ENCODE measurements around the gene URAD. TPM values are rescaled to one million over a fixed set of nuclear protein-coding genes. Genes with fewer than 3 reads are reported as not detected.
"Not testable (repeated sequence)": the region's sequence is repeated elsewhere in the genome, so short reads cannot be mapped to it uniquely, and the experiment has no call there.

URAD gene
- total RNA-seq, 1 donor from 2014 or later = not detected

- CTCF ChIA-PET = no interaction called here
- H3K27ac Mint-ChIP-seq = no peak overlapping the region
- intact Hi-C loops (cut with micrococcal nuclease) = no loop called here
- H3K27me3 Mint-ChIP-seq = peaks cover 62% of the 10 kb centered on the region
- no peak overlapping the region for H3K4me3 Mint-ChIP-seq
- no peak for TF ChIP-seq CTCF (IDR thresholded peaks at IDR 0.05)
- H3K4me1 Mint-ChIP-seq = peaks cover 43% of the 10 kb centered on the region
- DNase-seq = no peak
- no peaks in the 10 kb centered on the region for H3K36me3 Mint-ChIP-seq (ENCODE audit: low read depth)
- POLR2A ChIA-PET = interaction anchor here (0.6 kb wide), 1 partner anchor 178 kb away, joined by 4 read pairs; no protein-coding TSS in a partner anchor
- ATAC-seq (ENCODE audit: low read depth) = no peak
- no peaks in the 10 kb centered on the region for H3K9me3 Mint-ChIP-seq
These were observed 23.7 kb downstream of the URAD start for GRCh38 chr13:27964741-27965323.

DNA sequence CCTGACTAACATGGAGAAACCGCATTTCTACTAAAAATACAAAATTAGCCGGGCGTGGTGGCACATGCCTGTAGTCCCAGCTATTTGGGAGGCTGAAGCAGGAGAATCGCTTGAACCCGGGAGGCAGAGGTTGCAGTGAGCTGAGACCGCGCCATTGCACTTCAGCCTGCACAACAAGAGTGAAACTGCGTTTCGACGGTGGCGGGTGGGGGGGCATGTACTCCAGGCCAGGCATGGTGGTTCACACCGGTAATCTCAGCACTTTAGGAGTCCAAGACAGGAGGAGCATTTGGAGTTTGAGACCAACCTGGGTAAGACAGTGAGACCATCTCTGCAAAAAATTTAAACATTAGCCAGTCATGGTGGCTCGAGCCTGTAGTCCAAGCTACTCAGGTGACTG is 24.3 kb downstream of the URAD start:
- DNase-seq; H3K27ac Mint-ChIP-seq; H3K36me3 Mint-ChIP-seq (ENCODE audit: low read depth); H3K4me3 Mint-ChIP-seq; H3K9me3 Mint-ChIP-seq; ATAC-seq (ENCODE audit: low read depth); intact Hi-C loops (cut with micrococcal nuclease): not testable (repeated sequence)
- ChIA-PET POLR2A (interaction anchor here (0.6 kb wide), 1 partner anchor 179 kb away, joined by 4 read pairs; no protein-coding TSS in a partner anchor), CTCF (interaction anchor here (1.5 kb wide), 1 partner anchor 11 kb away, joined by 4 read pairs; no protein-coding TSS in a partner anchor)
- H3K27me3 Mint-ChIP-seq = peaks cover 57% of the 10 kb centered on the region
- H3K4me1 Mint-ChIP-seq = peaks cover 38% of the 10 kb centered on the region

GRCh38 chr13:27963491-27963890 is 25.0 kb downstream of the URAD start:
- intact Hi-C loops (cut with micrococcal nuclease) = no loop called here
- no peak for DNase-seq
- Mint-ChIP-seq H3K27ac (no peak overlapping the region), H3K9me3 (no peaks in the 10 kb centered on the region), H3K27me3 (peaks cover 60% of the 10 kb centered on the region), H3K4me1 (peaks cover 36% of the 10 kb centered on the region), H3K4me3 (no peak overlapping the region), H3K36me3 (ENCODE audit: low read depth) (no peaks in the 10 kb centered on the region)
- no peak for TF ChIP-seq CTCF (IDR thresholded peaks at IDR 0.05)
- POLR2A ChIA-PET = no interaction called here
- CTCF ChIA-PET = interaction anchor here (1.5 kb wide), 1 partner anchor 10 kb away, joined by 4 read pairs; no protein-coding TSS in a partner anchor
- ATAC-seq (ENCODE audit: low read depth) = no peak

- DNase-seq (no peak), ATAC-seq (ENCODE audit: low read depth) (no peak)
- CTCF ChIA-PET = interaction anchor here (1.5 kb wide), 1 partner anchor 9 kb away, joined by 4 read pairs; no protein-coding TSS in a partner anchor
- H3K4me3 Mint-ChIP-seq = no peak overlapping the region
- intact Hi-C loops (cut with micrococcal nuclease) = no loop called here
- POLR2A ChIA-PET = no interaction called here
- TF ChIP-seq CTCF (IDR thresholded peaks at IDR 0.05) = no peak
- peaks cover 33% of the 10 kb centered on the region for H3K4me1 Mint-ChIP-seq
- no peaks in the 10 kb centered on the region for H3K36me3 Mint-ChIP-seq (ENCODE audit: low read depth)
- H3K27ac Mint-ChIP-seq = no peak overlapping the region
- H3K9me3 Mint-ChIP-seq = no peaks in the 10 kb centered on the region
- peaks cover 62% of the 10 kb centered on the region for H3K27me3 Mint-ChIP-seq
These were observed 25.5 kb downstream of the URAD start for GRCh38 chr13:27962982-27963381.

DNA sequence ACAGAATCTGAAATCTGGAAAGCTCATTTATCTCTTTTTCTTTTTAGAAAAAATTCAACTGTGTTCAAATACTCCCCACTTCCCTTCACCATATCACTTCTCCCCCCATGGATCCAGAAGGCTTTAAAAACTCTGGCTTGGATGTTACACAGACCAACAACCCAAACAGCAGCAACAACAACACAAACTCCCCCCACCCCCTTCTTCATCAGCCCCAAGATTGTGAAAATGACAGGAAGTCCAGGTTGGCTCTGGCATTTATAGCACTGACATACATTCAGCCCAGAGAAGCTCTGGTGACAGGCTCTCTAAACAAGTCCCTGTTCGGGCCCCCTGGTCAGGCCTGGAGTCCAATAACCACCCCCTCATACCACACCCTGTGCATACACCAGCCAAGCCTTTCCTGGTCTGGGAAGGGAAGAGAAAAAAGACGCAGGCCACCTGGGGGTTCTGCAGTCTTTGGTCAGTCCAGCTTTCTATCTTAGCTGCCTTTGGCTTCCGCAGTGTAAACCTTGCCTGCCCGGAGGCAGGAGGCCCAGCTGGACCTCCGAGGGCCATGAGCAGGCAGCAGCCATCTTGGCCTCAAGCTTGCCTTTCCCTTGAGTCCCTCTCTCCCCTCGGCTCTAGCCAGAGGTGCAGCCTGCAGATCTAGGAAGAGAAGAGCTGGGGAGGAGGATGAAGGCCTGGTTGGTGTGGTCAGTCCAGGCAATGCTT is 26.2 kb downstream of the URAD start:
- TF ChIP-seq CTCF (IDR thresholded peaks at IDR 0.05) = no peak
- Mint-ChIP-seq H3K4me3 (no peak overlapping the region), H3K9me3 (no peaks in the 10 kb centered on the region), H3K4me1 (peaks cover 26% of the 10 kb centered on the region), H3K36me3 (ENCODE audit: low read depth) (no peaks in the 10 kb centered on the region), H3K27me3 (peaks cover 59% of the 10 kb centered on the region), H3K27ac (no peak overlapping the region)
- ChIA-PET POLR2A (no interaction called here), CTCF (interaction anchor here (0.9 to 1.5 kb wide), 2 partner anchors 9 kb away, joined by 3 to 4 read pairs; no protein-coding TSS in a partner anchor)
- intact Hi-C loops (cut with micrococcal nuclease) = no loop called here
- ATAC-seq (ENCODE audit: low read depth) (no peak), DNase-seq (no peak)

Data from activated B cell treated with CpG ODN at 0.5 μM for 24 hours (primary cell).